GM19324 (cell line): ENCODE results near the gene ADAMTS19.
"Not testable (repeated sequence)": the region's sequence is repeated elsewhere in the genome, so short reads cannot be mapped to it uniquely, and the experiment has no call there.

ENCODE experiments used
- ATAC-seq: cut with Tn5 transposase; IDR thresholded peaks from one replicate; pipeline ENCODE4 v1.9.1; 2021; ENCODE audit warnings: mild to moderate bottlenecking, moderate library complexity; ENCODE audit not compliant: unreplicated experiment, low FRiP score

ADAMTS19 gene

GRCh38 chr5:129459777-129460671 lies at the start of gene ADAMTS19:
ADAMTS19 (plus strand) TSS chr5:129460298; CDS start chr5:129460392, 94 bp downstream.
- ATAC-seq: no peak

DNA sequence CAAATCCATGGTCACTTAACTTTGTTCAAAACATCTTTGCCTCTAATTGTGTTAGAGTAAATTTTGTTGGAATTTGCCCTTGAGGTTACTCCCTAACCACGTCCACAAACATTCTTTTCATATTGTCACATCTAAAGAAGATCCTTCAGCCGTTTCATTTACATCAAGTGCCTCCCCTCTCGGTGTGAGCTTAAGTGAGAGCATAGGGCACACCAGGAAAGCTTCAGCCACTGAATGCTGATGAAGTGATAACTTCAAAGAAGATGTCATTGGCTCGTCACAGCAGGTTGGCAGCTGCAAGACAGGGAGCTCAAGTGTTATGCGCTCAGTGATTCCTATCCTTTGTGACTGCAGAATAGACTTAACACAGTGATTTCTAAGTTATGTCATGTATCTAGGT lies 49.6 kb upstream of the ADAMTS19 start:
- ATAC-seq: no peak

GRCh38 chr5:129412721-129413120 lies 47.4 kb upstream of the ADAMTS19 start:
- ATAC-seq: no peak

DNA sequence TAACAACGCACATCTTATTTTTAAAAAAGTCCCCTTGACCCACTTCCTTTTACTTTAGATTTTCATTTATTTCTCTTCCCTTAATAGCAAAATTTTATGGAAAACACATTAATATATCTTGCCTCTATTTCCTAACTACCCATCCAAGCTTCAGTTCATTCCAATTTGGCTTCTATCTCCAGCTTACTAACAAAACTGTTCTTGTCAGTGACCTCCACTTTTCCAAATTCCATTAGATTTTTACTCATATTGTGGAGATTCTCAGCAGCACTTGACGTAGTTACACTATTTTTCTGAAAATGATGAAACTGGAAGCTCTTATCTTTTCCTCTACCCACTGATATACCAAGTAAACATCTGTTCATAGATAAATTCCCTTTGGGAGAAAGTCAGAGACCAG lies 46.5 kb upstream of the ADAMTS19 start:
- no peak for ATAC-seq

DNA sequence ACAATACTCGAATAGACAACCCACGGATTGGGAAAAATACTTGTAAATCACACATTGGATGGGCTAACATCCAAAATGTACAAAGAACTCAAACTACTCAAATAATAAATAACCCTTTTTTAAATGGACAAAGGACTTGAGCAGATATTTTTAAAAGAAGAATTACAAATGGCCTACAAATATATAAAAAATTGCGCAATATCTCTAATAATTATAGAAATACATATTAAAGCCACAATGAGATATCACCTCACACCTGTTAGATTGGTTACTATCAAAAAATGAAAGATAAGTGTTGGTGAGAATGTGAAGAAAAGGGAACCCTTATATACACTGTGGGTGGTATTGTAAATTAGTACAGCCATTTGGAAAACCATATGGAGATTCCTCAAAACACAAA lies 40.8 kb upstream of the ADAMTS19 start:
- no peak for ATAC-seq

DNA sequence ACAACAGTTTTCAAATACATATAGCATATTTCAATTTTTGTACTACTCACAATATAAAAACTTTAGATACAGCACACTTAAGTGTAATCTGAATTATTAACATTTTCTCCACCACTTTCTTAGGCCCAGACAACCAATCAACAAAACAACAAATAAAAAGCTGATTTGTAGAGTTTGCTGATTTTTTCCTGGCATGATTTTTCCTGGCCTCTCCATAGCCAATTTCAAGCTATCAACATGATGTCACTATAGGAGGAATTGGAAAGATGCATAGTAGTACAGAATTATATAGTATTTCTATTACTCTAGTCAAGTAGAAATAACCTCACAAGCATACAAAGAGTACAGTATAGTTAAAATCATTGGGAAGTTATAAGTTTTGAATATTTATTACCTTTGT lies 35.1 kb upstream of the ADAMTS19 start:
- no peak for ATAC-seq

DNA sequence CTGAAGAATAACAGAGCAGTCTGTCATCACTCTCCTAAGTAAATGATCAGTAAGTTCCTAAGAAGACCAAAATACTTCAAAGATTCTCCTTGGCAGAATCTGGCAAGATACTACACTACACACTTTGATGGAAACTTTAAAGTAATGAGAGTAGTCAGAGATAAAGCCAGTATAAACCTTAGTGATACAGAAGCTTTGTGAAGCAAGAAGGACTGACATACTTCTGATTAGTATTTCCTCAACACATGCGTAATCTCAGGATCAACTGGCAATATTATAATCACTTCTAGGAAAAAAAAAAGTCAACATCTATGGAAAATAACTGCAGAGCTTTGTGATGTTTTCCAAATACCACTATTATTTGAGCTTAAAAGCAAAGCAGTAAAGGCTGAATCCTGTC lies 34.0 kb upstream of the ADAMTS19 start:
- no peak for ATAC-seq

- ATAC-seq: not testable (repeated sequence)
Measured at GRCh38 chr5:129428636-129429035, 31.5 kb upstream of the ADAMTS19 start.

DNA sequence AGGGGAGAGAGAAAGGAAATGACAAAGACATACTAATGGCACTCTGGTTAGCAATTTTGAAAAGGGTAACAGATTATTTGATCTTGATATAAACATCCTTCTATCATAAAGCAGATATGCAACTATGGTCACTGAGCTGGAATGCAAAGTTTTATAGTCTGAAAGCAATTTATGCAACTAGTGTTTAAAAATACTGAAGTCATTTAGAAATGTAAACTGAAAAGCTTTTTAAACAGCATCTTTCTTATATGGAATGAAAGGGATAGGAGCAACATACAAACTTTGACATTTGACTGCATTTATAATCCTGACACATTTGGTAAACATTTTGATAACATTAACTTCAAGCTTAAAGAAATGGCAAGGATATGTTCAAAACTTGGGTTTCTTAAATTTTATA lies 28.7 kb upstream of the ADAMTS19 start:
- ATAC-seq: no peak

DNA sequence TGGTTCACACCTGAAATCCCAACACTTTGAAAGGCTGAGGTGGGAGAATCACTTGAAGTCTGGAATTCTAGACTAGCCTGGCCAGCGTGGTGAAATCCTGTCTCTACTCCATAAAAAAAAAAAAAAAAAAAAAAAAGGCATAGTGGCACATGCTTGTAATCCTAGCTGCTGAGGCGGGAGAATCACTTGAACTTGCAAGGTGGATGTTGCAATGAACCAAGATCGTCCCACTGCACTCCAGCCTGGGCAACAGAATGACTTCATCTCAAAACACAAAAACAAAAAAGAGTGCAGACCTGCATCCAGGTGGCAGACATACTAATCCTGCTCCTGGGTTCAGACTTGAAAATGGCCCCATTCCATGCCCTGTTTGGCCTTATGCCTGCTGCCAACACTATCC lies 21.8 kb upstream of the ADAMTS19 start:
- no peak for ATAC-seq

DNA sequence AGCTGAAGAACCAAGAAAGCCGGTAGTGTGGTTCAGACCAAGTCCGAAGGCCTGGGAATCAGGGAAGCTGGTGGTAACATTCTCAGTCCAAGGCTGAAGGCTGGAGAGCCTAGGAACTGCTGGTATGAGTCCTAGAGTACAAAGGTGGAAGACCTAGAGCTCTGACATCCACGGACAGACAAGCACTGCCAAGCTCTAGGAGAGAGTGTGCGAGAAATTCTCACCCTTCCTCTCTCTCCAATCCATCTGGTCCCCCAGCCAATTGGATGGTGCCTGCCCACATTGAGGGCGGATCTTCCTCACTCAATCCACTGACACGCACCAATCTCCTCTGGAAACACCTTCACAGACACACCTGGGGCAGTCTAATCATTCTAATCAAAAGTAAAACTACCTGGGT lies 19.7 kb upstream of the ADAMTS19 start:
- ATAC-seq: no peak

- no peak for ATAC-seq
Measured at GRCh38 chr5:129441096-129441495, 19.0 kb upstream of the ADAMTS19 start.

DNA sequence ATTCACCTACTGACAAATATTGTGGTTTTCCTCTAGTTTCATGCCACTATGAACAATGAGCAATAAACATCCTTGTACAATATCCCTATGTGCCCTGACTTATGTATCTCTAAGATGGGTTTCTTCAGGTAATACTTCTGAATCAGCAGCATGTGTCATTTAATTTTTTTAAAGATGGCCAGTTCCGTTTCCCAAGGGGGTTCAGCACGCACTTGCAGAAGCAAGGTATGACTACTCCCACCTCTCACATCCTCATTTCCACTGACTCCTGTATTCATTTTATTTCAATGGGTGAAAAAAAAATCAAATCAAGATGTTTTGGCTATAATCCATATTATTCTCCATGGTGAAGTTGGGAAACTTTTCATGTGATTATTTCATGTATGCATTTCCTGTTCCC lies 14.7 kb upstream of the ADAMTS19 start:
- ATAC-seq: no peak

GRCh38 chr5:129447968-129448367 lies 12.1 kb upstream of the ADAMTS19 start:
- no peak for ATAC-seq

DNA sequence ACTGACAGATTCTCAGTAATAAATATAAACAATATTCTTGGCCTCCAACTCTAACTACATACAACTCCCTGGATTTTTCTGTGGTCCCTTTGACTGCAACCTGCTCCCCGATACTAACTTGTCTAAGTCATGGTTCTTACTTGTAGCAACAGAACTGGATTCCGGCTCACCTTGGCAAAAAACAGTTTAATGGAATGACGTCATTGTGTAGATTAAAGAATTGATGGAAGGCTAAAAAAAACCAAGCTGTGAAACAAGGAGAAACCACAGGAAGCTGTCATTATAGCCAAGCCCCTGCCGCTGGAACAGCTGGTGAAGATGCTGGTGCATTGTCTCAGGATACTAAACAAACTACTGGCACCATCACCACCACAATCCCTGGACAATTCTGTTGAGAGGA lies 11.4 kb upstream of the ADAMTS19 start:
- no peak for ATAC-seq

- ATAC-seq: no peak
Measured at GRCh38 chr5:129454461-129454860, 5.6 kb upstream of the ADAMTS19 start.

DNA sequence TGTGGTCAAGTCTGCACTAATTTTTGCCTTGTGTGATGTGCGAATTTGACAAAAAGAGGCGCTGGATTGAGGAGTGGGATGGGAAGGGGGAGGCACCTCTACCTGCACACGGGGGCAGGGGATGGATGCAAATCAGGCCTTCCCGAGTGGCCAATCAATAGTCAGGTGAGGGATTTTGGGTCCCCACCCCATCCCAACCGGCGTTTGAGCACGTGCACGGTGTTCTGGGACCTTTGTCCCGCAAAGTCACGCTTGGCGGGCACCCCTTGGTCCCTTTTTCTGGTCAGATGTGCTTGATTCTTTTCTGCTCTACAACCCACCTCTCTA lies 685 bp upstream of the ADAMTS19 start:
- ATAC-seq: no peak

GRCh38 chr5:129460672-129460935 lies 506 bp downstream of the ADAMTS19 start:
- ATAC-seq: no peak

DNA sequence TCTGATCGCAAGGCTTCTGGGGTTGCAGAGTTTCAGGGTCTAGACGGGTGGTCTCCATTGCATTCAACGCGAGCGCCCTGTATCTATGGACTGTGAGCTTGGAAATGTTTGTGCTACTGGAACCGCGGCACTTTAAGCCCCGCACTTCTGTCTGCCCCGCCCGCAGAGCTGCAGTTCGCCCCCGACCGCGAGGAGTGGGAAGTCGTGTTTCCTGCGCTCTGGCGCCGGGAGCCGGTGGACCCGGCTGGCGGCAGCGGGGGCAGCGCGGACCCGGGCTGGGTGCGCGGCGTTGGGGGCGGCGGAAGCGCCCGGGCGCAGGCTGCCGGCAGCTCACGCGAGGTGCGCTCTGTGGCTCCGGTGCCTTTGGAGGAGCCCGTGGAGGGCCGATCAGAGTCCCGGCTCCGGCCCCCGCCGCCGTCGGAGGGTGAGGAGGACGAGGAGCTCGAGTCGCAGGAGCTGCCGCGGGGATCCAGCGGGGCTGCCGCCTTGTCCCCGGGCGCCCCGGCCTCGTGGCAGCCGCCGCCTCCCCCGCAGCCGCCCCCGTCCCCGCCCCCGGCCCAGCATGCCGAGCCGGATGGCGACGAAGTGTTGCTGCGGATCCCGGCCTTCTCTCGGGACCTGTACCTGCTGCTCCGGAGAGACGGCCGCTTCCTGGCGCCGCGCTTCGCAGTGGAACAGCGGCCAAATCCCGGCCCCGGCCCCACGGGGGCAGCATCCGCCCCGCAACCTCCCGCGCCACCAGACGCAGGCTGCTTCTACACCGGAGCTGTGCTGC lies 1.0 kb downstream of the ADAMTS19 start:
- ATAC-seq: no peak

- ATAC-seq: no peak
Measured at GRCh38 chr5:129461711-129462332, 1.7 kb downstream of the ADAMTS19 start.

DNA sequence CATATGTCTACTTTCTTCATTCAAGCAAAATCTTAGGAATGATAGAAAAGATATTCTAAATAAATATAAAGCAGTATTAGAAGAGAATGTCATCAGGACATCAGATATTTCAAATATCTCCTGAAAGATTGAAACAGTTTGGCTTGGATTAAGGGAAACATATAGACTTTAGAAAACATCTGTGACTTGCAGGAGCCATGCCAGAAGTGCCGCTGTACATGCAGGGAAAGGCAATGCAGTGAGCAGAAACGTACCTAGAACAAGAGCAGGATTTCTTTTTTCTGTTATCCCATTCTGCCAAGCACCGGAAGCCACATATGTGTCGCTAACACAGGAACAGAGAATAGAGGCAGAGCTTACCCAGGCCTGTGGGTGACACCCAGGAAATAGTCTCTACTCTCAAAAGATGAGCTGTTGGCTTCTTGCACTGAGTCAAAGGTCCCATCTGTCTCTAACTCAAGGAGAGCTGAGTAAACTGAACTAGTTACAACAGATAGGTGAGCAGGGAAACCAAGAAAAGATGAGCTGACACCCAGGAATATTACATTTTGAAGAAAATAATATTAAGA lies 5.8 kb downstream of the ADAMTS19 start:
- no peak for ATAC-seq
